Astrocyte of the spinal cord (primary cell): ENCODE results near the gene DSG4.

Source experiments
- DNase-seq: peaks from one replicate; pipeline ENCODE4 v3.0.0; 2011; ENCODE audit warnings: low read depth, low spot score
- H3K4me3 ChIP-seq: 2 replicates; pipeline ENCODE4 v1.5.1; 2011; ENCODE audit warnings: low read depth, mild to moderate bottlenecking, low read length, moderate library complexity
- CTCF ChIP-seq: IDR thresholded peaks from 2 replicates; pipeline ENCODE4 v1.5.1; 2012; ENCODE audit warnings: low read depth, mild to moderate bottlenecking, low read length, inconsistent platforms
- in situ Hi-C: cut with HindIII; loops from 2 replicates; pipeline ENCODE4 v1.10.0; 2017; ENCODE audit warnings: low sequenced_read_pairs

The DSG4 gene

GRCh38 chr18:31369478-31369877 lies 7.1 kb upstream of the DSG4 start:
- H3K4me3 ChIP-seq, result no peak overlapping the region
- DNase-seq, result no peak
- in situ Hi-C loops, result no loop called here
- TF ChIP-seq CTCF, result no peak

GRCh38 chr18:31371989-31372388 lies 4.6 kb upstream of the DSG4 start:
- in situ Hi-C loops, result no loop called here
- no peak for TF ChIP-seq CTCF
- no peak for DNase-seq

GRCh38 chr18:31373641-31374040 lies 2.9 kb upstream of the DSG4 start:
- no peak for DNase-seq
- no peak overlapping the region for H3K4me3 ChIP-seq
- in situ Hi-C loops, result no loop called here
- no peak for TF ChIP-seq CTCF

More at GRCh38 chr18:31371989-31372388, 4.6 kb upstream of the DSG4 start:
- H3K4me3 ChIP-seq, result no peak overlapping the region

GRCh38 chr18:31380912-31381311 lies 4.3 kb downstream of the DSG4 start:
- in situ Hi-C loops, result no loop called here
- no peak for DNase-seq
- TF ChIP-seq CTCF, result no peak
- no peak overlapping the region for H3K4me3 ChIP-seq

- no peak overlapping the region for H3K4me3 ChIP-seq
- in situ Hi-C loops, result no loop called here
- DNase-seq, result no peak
- no peak for TF ChIP-seq CTCF
Observed at GRCh38 chr18:31382107-31382506, 5.5 kb downstream of the DSG4 start.

GRCh38 chr18:31386741-31387140 lies 10.2 kb downstream of the DSG4 start:
- no peak for TF ChIP-seq CTCF
- H3K4me3 ChIP-seq, result no peak overlapping the region
- in situ Hi-C loops, result no loop called here
- no peak for DNase-seq

- H3K4me3 ChIP-seq, result no peak overlapping the region
- in situ Hi-C loops, result no loop called here
- TF ChIP-seq CTCF, result no peak
- DNase-seq, result no peak
Observed at GRCh38 chr18:31393286-31393685, 16.7 kb downstream of the DSG4 start.
